MM.1S (cell line): ENCODE results near the gene SH3BGRL3.
A peak's percentile ranks its signal among the peaks of the same experiment; 100 is the strongest.

Source experiments
- CTCF ChIP-seq: fragments of 300-600 bp; sonication (generic); IDR thresholded peaks from 2 replicates; pipeline ENCODE4 v1.5.1; 2016; ENCODE audit warnings: antibody characterized with exemption, low read length, mixed read lengths
- EZH2phosphoT487 ChIP-seq: fragments of 300-600 bp; sonication (generic); IDR thresholded peaks from 2 replicates; pipeline ENCODE4 v1.6.1; 2018; ENCODE audit warnings: antibody characterized with exemption, low read length

- TF ChIP-seq CTCF (peak; percentile 82), EZH2phosphoT487 (no peak)
Observed at GRCh38 chr1:26284597-26285347, 4.9 kb downstream of the SH3BGRL3 start.
